Spleen (tissue), 7 donors: ENCODE results near the gene ATP6V0A4.

Experiments used
- CTCF ChIP-seq, 11 experiments: fragments of 200-600 bp in 7 of 11; fragments of 450-650 bp in 4 of 11; sonication (generic) in 4 of 11; IDR thresholded peaks in 8 of 11; conservative IDR thresholded peaks in 3 of 11; 1 replicate in 7 of 11; 2 replicates in 4 of 11; pipeline versions ENCODE4 v1.4.0 to v1.8.0; 2016 to 2021; ENCODE audit warnings: antibody characterized with exemption in 11 of 11, inconsistent platforms in 4 of 11, mild to moderate bottlenecking in 1 of 11
- POLR2A ChIP-seq, 3 donors: fragments of 450-650 bp; IDR thresholded peaks; one replicate each; pipeline ENCODE4 v1.5.1; 2017; ENCODE audit warnings: antibody characterized with exemption in 3 of 3, mild to moderate bottlenecking in 1 of 3
- POLR2AphosphoS5 ChIP-seq, 3 donors: sonication (generic); formaldehyde crosslinking; IDR thresholded peaks; one replicate each; pipeline ENCODE4 v1.5.1; 2017; ENCODE audit warnings: antibody characterized with exemption in 3 of 3
- donor health status: DM: no; HTN: no; CAD: no; lungs with moderate emphysema.
- donor health status: DM: no; HTN: no; CAD: no.
- donor health status: DM: no; HTN: no; CAD: no.

- TF ChIP-seq CTCF (IDR thresholded peaks at IDR 0.05 in 8 of 11, conservative IDR thresholded peaks at IDR 0.05 in 3 of 11) (no peak), POLR2A (IDR thresholded peaks at IDR 0.05) (no peak), POLR2AphosphoS5 (IDR thresholded peaks at IDR 0.05) (no peak)
Observed at GRCh38 chr7:138669364-138669763, 128.6 kb downstream of the ATP6V0A4 start.
